Kidney (tissue), 14 donors: ENCODE measurements around the gene OSBPL8. TPM values are rescaled to one million over a fixed set of nuclear protein-coding genes. Genes with fewer than 3 reads are reported as not detected.

ENCODE experiments used
- DNase-seq, 5 donors: peaks; one replicate each; pipeline ENCODE4 v3.0.0-alpha.2; 2013 to 2020
- FAIRE-seq: peaks from 2 replicates; lab custom pipeline; 2012; peaks lifted over from hg19 to GRCh38; lab: Jason Lieb, UNC
- H3K27ac ChIP-seq, 2 donors: one replicate each; pipeline ENCODE4 v1.7.0; 2013; ENCODE audit warnings: low read depth in 2 of 2, low read length in 2 of 2, inconsistent platforms in 1 of 2
- H3K27me3 ChIP-seq: one replicate; pipeline ENCODE4 v1.7.1; 2013; ENCODE audit warnings: low read length, inconsistent platforms; ENCODE audit not compliant: control insufficient read depth, insufficient read depth
- H3K36me3 ChIP-seq, 3 donors: one replicate each; pipeline versions ENCODE4 v1.7.0 to v1.7.1; 2013; ENCODE audit warnings: low read length in 3 of 3, control low read depth in 1 of 3, inconsistent platforms in 1 of 3; ENCODE audit not compliant: insufficient read depth in 3 of 3, control insufficient read depth in 2 of 3
- H3K4me1 ChIP-seq, 3 donors: one replicate each; pipeline versions ENCODE4 v1.7.0 to v1.7.1; 2013; ENCODE audit warnings: low read length in 3 of 3, inconsistent platforms in 1 of 3, low read depth in 1 of 3; ENCODE audit not compliant: control insufficient read depth in 2 of 3, insufficient read depth in 2 of 3
- H3K4me3 ChIP-seq, 3 donors: one replicate each; pipeline versions ENCODE4 v1.7.0 to v1.8.1; 2013; ENCODE audit warnings: low read length in 3 of 3, control low read depth in 1 of 3, inconsistent platforms in 1 of 3
- H3K9ac ChIP-seq, 3 donors: one replicate each; pipeline versions ENCODE4 v1.7.0 to v1.7.1; 2013; ENCODE audit warnings: low read length in 3 of 3, control low read depth in 1 of 3, inconsistent platforms in 1 of 3
- H3K9me3 ChIP-seq, 3 donors: one replicate each; pipeline versions ENCODE4 v1.7.0 to v1.7.1; 2013; ENCODE audit warnings: low read length in 3 of 3, control low read depth in 1 of 3, inconsistent platforms in 1 of 3; ENCODE audit not compliant: control insufficient read depth in 2 of 3, insufficient read depth in 1 of 3
- CTCF ChIP-seq: IDR thresholded peaks from 3 replicates; pipeline ENCODE4 v1.5.1; 2012; ENCODE audit warnings: mild to moderate bottlenecking, moderate library complexity, borderline replicate concordance; ENCODE audit not compliant: insufficient read depth; ENCODE audit errors: extremely low read depth
- intact Hi-C: fragments of 100-400 bp; cut with DNase I; formaldehyde crosslinking; loops from one replicate; pipeline ENCODE4 v1.11.1; 2022
- polyA plus RNA-seq: library from polyadenylated mRNA; stranded (reverse); fragments of 350-450 nt; fragmentation: Illumina TruSeq; extraction: RNeasy Lipid Tissue Mini Kit (QIAGEN cat#74804); gene quantifications from one replicate; pipeline ENCODE4 v1.2.3, GENCODE V29; 2014; ENCODE audit warnings: low read depth, low replicate concordance; ENCODE audit not compliant: insufficient read depth
- total RNA-seq: library from RNA; stranded (reverse); fragmentation: NEBNext Ultra II Directional; extraction: Animal tissue kit (Norgen Biotek cat#: 25700); gene quantifications from one replicate; pipeline ENCODE4 v1.2.1, GENCODE V29; 2021
- donor health status: control.
- donor health status: control.
- donor health status: control.
- donor health status: control.
- donor health status: control.
- donor health status: DM: yes; HTN: yes; CAD: no.
- donor health status: Normal renal cell carcinoma (clear cell type).

OSBPL8 gene
- total and polyA plus RNA-seq, 2 donors from 2014 or later: 11.5 to 69.7 TPM

DNA sequence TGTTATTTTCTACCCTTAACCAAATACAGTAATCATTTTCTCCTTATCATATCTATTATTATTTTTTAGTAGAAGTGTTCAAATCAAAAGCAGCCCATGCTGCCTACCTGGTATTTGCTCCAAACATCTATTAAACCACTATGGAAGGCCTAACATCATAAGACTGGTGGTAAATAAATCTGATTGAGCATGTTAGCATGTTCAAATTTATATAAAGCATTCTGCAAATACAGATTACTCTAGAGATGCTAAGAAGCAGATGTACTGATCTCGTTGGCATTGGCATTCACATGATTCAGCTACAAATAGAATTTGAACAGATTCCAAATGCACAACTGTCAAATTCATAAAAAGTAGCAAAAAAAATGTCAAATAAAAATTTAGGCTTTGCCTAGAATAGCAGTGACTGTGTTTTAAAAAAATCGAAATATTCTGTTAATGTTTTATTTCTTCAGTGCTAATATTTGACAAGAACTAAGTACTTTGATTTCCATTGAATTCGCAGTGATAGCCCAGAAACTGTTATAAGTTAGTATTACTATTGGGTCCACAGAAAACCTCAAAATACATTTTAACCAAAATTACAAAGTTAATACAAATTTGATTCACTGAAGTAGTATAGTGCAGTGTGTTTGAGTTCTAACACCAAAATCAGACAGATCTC is 9.4 kb upstream of the OSBPL8 start:
- Histone ChIP-seq H3K9ac (no peak overlapping the region), H3K27ac (no peak overlapping the region), H3K27me3 (no peaks in the 10 kb centered on the region), H3K4me3 (no peak overlapping the region), H3K36me3 (no peaks in the 10 kb centered on the region), H3K9me3 (no peaks in the 10 kb centered on the region), H3K4me1 (no peaks in the 10 kb centered on the region)
- TF ChIP-seq CTCF: no peak
- FAIRE-seq: peak; percentile 27
- no peak for DNase-seq
- intact Hi-C loops: no loop called here

GRCh38 chr12:76568130-76568529 is 8.6 kb upstream of the OSBPL8 start:
- intact Hi-C loops: no loop called here
- DNase-seq (no peak), FAIRE-seq (no peak)
- no peak for TF ChIP-seq CTCF
- no peaks in the 10 kb centered on the region for H3K27me3 ChIP-seq
- no peaks in the 10 kb centered on the region for H3K36me3 ChIP-seq
- H3K27ac ChIP-seq: no peak overlapping the region
- no peak overlapping the region for H3K9ac ChIP-seq
- no peak overlapping the region for H3K4me3 ChIP-seq
- no peaks in the 10 kb centered on the region for H3K4me1 ChIP-seq
- no peaks in the 10 kb centered on the region for H3K9me3 ChIP-seq

- no peak for TF ChIP-seq CTCF
- Histone ChIP-seq H3K9me3 (no peaks in the 10 kb centered on the region), H3K4me1 (peaks cover 0 to 7% (median 0%) of the 10 kb centered on the region in 3 donors), H3K4me3 (no peak overlapping the region), H3K36me3 (no peaks in the 10 kb centered on the region), H3K27ac (no peak overlapping the region), H3K27me3 (no peaks in the 10 kb centered on the region), H3K9ac (no peak overlapping the region)
- DNase-seq: no peak
- intact Hi-C loops: no loop called here
- FAIRE-seq: no peak
Observed at GRCh38 chr12:76563061-76563460, 3.5 kb upstream of the OSBPL8 start.

DNA sequence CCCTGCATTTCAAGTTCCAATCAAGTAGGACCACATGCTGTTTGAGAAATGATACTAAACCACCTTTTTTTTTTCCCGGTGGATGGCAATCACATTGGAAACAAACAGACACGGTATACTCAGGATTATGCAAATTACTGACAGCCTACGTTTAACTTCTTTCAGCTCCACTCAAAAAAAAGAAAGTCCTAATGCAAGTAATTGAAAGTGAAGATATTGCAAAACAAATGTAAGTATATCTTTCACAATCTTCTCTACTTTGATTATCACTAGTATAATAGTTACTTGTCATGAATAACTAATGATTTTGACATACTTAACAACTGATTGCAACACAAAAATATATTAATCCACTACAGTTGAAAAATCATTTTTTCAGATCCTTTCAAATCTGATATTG is 2.6 kb upstream of the OSBPL8 start:
- Histone ChIP-seq H3K9me3 (no peaks in the 10 kb centered on the region), H3K4me3 (no peak overlapping the region), H3K36me3 (no peaks in the 10 kb centered on the region), H3K9ac (no peak overlapping the region), H3K27ac (no peak overlapping the region), H3K4me1 (peaks cover 0 to 7% (median 3%) of the 10 kb centered on the region in 3 donors), H3K27me3 (no peaks in the 10 kb centered on the region)
- no peak for TF ChIP-seq CTCF
- intact Hi-C loops: no loop called here
- DNase-seq (no peak), FAIRE-seq (no peak)
